GM06990 (cell line): ENCODE data around the gene GNLY.
"Not testable (repeated sequence)": the region's sequence is repeated elsewhere in the genome, so short reads cannot be mapped to it uniquely, and the experiment has no call there.

Experiments
- DNase-seq: peaks from one replicate; pipeline ENCODE4 v3.0.0-alpha.2; 2011; ENCODE audit not compliant: insufficient read length; ENCODE audit errors: extremely low read depth
- H3K27me3 ChIP-seq: replicated peaks from 2 replicates; pipeline ENCODE4 v1.6.0; 2011; ENCODE audit warnings: low read length; ENCODE audit not compliant: control insufficient read depth, insufficient read depth
- H3K36me3 ChIP-seq: 2 replicates; pipeline ENCODE4 v1.5.1; 2011; ENCODE audit warnings: low read length; ENCODE audit not compliant: control insufficient read depth, insufficient read depth
- H3K4me3 ChIP-seq: replicated peaks from 2 replicates; pipeline ENCODE4 v1.5.1; 2011; ENCODE audit warnings: low read depth, mild to moderate bottlenecking, control low read depth, low read length
- TF ChIP-seq, protein P1 (sequence below): IDR thresholded peaks from 2 replicates; pipeline ENCODE4 v1.5.1; 2011; ENCODE audit warnings: low read length, control low read depth, mild to moderate bottlenecking, inconsistent platforms; ENCODE audit not compliant: insufficient read depth, poor library complexity, severe bottlenecking

Gene GNLY

DNA sequence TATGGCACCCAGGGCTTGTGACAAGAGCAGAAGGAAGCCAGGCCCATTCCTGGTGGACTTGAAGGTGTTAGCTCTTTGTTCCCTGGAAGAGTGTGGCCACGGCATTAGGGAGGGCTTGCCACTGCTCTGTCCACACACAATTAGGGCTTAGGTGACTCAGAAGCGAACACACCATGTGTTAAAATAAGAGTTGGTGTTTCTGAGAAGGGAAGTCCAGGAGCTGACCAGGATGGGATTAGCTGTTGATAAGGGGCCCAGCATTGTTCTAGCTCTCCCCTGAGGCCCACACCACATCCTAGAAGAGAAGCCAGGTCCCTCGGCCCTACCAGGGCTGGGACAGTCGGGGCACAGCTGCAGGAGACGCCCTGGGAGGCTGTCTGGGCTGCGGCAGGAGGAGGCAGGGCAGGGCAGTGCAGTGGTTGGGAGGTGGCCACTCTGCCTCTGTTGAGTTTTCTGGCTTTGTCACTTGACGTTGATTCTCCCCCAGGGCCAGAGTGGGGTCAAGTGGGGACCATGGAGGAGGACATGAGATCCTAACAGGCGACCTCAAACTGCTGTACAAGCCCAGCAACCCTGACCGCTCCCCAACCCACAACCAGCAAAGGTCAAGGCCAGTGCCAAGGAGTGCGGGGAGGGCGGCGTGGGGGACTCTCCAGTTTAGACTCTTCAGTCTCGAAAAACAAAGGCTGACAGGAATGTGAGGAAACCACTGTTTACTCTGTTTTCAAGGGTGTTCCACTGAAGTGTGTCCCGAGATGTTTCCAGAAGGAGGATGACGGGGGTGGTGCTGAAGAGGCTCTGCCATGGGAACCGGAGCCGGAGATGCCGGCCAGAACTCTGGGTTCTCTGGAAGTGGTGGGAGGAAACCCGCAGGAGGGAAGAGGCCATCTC is 16.8 kb downstream of the GNLY start:
- H3K4me3 ChIP-seq, result no peak overlapping the region
- TF ChIP-seq, protein P1, sequence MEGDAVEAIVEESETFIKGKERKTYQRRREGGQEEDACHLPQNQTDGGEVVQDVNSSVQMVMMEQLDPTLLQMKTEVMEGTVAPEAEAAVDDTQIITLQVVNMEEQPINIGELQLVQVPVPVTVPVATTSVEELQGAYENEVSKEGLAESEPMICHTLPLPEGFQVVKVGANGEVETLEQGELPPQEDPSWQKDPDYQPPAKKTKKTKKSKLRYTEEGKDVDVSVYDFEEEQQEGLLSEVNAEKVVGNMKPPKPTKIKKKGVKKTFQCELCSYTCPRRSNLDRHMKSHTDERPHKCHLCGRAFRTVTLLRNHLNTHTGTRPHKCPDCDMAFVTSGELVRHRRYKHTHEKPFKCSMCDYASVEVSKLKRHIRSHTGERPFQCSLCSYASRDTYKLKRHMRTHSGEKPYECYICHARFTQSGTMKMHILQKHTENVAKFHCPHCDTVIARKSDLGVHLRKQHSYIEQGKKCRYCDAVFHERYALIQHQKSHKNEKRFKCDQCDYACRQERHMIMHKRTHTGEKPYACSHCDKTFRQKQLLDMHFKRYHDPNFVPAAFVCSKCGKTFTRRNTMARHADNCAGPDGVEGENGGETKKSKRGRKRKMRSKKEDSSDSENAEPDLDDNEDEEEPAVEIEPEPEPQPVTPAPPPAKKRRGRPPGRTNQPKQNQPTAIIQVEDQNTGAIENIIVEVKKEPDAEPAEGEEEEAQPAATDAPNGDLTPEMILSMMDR, result no peak
- H3K27me3 ChIP-seq, result no peaks in the 10 kb centered on the region; the same call in 1 of the 2 replicates
- no peaks in the 10 kb centered on the region for H3K36me3 ChIP-seq
- no peak for DNase-seq

DNA sequence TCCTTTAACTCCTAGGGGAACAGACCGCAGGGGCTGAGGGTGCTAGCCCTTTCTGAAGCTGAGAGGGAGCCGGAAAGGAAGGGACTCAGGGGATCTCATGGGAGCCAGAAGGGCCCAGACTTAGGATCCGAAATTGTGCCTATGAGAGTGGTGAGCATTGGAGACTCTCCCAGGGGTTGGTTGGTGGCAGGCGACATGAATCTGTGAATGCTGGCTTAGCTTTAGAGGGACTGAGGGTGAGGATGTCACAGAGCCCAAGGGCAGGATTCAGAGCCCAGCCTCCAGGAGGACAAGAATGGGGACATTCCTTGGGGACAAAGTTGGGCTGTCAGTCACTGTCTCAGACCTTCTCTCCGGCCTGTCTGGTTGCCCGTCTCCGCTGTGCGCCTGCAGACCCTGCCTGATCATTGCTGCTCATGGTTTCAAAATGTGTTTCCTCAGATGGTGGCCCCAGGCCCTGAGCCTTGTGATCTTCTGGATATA is 17.5 kb downstream of the GNLY start:
- Histone ChIP-seq H3K36me3 (no peaks in the 10 kb centered on the region), H3K4me3 (no peak overlapping the region), H3K27me3 (no peaks in the 10 kb centered on the region; the same call in none of the 2 replicates)
- TF ChIP-seq, protein P1, result no peak
- no peak for DNase-seq

DNA sequence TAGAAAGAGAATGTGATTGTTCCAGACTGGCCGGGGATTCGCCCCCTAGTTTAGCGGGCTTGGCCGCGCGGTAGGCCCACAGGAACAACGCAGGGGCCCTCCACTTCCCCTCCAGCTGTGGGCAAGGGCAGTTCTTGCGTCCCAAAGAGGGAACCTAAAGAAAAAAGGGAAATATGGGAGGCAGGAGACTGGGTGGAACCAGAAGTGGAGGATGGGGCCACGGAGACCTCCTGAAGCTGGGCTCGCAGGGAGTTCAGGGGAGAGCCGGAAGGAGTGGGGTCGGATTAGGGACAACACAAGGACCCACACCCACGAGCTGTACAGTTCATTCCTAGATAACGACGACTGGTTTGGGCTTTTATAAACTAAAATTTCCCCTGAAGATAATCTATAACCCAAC is 18.2 kb downstream of the GNLY start:
- Histone ChIP-seq H3K27me3 (no peaks in the 10 kb centered on the region; the same call in none of the 2 replicates), H3K36me3 (no peaks in the 10 kb centered on the region), H3K4me3 (no peak overlapping the region)
- DNase-seq, result no peak
- TF ChIP-seq, protein P1, result no peak

DNA sequence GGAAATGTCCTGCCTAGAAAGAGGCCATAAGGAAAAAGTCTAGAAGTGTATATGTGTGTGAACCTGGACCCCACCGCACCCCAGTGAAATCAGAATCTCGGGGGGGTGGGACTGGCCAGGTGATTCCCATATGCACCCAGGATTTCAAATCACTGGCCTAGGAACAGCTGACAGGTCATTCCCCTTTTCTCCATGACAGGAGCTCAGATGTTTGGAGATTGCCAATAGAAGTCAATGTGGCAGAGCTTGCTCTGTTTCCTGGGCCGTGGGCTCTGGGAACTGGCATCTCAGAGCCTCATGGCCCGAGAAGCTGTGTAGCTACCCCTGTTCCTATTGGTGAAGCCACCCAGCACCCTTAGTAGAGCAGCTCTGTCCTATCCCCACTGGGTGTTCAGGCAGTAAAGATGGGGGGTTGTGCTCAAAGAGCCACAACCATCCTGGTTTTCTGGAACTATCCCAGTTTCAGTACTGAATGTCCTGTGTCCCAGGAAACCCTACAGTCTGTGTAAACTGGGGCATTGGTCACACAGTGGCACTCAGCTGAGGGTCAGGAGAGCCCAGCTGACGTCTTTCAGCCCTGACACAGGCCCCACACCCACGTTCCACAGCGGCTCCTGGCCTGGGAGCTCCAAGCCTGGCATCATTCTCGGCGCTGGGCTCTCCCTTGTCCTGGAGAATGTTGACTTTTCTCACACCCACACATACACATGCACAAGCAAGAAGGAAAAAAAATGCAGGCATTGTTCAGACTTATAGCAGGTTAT is 18.9 kb downstream of the GNLY start:
- Histone ChIP-seq H3K27me3 (no peaks in the 10 kb centered on the region; the same call in none of the 2 replicates), H3K36me3 (no peaks in the 10 kb centered on the region), H3K4me3 (no peak overlapping the region)
- TF ChIP-seq, protein P1, result no peak
- DNase-seq, result no peak

DNA sequence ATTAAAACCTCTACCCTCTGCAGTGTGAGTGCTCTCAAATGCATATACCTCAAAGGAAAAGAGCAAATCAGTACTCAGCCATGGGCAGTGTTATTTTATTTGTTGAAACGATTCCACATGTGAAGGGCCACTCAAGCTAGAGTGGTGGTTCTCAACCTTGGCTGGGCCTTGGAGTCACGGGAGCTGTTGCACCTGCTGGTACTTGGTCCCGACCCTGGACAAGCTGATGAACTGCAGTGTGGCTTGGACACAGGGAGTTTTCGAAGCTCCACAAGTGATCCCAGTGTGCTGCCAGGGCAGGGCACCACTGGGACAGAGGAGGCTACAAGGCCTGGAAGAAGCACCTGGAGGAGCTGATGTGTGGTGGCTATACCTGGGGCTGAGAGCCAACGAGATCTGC is 19.7 kb downstream of the GNLY start:
- TF ChIP-seq, protein P1, result no peak
- no peak overlapping the region for H3K4me3 ChIP-seq
- no peaks in the 10 kb centered on the region for H3K36me3 ChIP-seq
- no peak for DNase-seq
- H3K27me3 ChIP-seq, result no peaks in the 10 kb centered on the region; the same call in none of the 2 replicates

DNA sequence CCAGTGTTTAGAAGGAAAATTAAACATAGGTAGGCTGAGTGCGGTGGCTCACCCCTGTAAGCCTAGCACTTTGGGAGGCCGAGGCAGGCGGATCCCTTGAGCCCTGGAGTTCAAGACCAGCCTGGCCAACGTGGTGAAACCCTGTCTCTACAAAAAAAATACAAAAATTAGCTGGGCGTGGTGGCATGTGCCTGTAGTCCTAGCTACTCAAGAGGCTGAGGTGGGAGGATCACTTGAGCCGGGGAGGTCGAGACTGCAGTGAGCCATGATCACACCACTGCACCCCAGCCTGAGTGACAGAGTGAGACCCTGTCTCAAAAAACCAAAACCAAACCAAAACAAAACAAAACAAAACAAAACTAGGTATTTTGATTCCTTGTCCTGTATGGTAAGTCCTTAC is 20.3 kb downstream of the GNLY start:
- not testable (repeated sequence) for DNase-seq, H3K36me3 ChIP-seq, H3K4me3 ChIP-seq, H3K27me3 ChIP-seq
